ENCODE measurements around the gene MTM1.

Gene MTM1

DNA sequence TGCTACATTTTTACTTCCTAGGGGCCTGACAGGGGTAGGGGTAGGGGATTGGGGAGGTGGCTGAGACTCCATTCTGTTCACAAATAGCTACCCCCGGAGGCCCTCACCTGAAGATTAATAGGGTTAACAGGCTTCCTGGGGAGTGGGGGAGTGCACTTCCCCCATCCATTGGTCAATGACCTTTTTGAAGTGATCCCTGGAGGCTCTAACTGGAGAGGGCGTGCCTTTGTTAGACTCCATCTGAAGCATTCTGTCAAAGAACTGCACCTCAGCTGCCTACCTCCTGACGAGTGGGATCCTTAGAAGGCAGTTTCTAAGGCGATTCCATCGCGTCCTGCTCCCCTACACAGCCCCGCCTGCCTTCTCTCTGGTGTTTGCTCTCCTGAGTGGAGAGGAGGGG is 10.0 kb upstream of the MTM1 start:
- TF ChIP-seq, protein P1, sequence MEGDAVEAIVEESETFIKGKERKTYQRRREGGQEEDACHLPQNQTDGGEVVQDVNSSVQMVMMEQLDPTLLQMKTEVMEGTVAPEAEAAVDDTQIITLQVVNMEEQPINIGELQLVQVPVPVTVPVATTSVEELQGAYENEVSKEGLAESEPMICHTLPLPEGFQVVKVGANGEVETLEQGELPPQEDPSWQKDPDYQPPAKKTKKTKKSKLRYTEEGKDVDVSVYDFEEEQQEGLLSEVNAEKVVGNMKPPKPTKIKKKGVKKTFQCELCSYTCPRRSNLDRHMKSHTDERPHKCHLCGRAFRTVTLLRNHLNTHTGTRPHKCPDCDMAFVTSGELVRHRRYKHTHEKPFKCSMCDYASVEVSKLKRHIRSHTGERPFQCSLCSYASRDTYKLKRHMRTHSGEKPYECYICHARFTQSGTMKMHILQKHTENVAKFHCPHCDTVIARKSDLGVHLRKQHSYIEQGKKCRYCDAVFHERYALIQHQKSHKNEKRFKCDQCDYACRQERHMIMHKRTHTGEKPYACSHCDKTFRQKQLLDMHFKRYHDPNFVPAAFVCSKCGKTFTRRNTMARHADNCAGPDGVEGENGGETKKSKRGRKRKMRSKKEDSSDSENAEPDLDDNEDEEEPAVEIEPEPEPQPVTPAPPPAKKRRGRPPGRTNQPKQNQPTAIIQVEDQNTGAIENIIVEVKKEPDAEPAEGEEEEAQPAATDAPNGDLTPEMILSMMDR (IDR thresholded peaks at IDR 0.05) = no peak

DNA sequence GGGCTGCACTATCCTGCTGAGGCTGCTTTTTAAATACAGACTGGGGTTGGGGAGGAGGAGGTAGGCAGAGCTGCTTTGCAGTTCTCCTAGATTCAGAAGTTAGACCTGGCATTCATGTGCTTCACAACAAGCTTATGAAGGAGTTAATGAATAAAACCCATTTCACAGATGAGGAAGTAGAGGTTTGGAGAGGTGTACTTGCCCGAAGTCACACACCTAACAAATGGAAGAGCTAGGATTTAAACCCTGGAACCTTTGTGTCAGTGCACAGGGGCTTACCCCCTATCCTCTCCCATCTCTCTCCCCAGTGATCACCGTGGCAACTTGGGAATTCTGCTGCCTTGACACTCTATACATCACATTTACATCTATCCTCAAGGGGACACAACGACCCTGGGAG is 3.6 kb upstream of the MTM1 start:
- TF ChIP-seq, protein P1 (IDR thresholded peaks at IDR 0.05) = no peak

DNA sequence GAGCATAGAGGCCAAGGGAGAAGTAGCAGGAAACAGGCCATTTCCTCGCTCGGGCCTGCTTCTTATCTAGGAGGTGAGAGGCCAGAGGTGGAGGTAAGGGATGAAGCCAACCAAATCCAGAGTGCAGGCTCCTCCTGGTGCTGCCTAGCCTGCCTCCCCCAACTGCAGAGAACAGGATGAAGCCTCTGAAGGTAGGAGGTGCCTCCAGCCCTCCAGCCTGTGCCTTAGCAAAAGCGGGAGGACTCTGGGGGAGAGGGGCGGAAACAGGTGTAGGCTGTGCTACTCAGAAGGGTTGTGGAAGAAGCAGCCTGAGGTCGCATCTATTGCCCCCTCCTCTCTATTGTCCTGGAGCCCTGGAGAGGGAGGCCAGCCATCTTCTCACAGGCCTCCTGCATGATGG is 2.9 kb upstream of the MTM1 start:
- TF ChIP-seq, protein P1 (IDR thresholded peaks at IDR 0.05) = no peak

DNA sequence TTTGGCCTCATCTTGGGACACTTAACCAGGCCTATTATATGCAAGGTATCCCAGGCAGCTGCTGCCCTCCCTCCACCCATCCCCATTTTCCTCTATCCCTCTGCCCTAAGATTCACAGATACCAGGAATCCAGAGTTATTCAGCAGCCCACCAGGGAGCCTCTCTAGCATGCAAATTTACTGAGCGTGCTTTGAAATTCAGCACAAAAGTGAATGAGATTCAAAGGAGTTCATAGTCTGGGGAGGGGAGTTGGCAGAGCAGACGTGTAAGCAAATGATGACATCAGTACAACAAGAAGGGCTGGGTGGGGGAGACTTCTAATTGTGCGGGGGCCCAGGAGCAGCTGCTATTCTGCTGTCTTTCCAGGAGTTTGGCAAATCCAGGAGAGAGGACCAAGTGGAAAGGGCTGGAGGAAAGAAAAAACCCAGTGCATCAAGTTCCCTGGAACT is 1.7 kb upstream of the MTM1 start:
- TF ChIP-seq, protein P1 (IDR thresholded peaks at IDR 0.05) = no peak

DNA sequence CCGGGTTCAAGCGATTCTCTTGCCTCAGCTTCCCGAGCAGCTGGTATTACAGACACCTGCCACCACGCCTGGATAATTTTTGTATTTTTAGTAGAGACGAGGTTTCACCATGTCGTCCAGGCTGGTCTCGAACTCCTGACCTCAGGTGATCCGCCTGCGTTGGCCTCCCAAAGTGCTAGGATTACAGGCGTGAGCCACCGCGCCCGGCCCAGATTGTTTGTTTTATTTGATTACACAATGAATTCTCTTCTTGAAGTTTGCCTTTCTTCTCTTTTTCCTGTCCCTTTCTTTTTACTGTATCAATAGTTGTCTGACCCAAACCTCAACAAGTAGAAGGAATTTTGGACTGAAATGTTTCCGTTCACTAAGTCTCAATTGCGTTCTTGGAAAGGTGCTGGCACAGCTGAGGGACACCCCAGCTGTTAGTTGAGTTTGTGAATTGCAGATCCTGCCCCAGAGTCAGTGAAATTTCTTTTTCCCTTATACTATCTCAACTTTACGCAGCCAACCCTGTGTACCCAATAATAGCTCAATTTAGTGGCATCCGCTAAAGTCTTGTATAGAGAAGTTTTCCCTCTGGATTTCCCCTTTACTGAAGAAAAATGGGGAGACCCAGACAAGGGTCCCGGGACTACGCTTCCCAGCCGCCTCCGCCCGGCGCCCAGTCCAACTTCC is 639 bp upstream of the MTM1 start:
- TF ChIP-seq, protein P1 (IDR thresholded peaks at IDR 0.05) = no peak

DNA sequence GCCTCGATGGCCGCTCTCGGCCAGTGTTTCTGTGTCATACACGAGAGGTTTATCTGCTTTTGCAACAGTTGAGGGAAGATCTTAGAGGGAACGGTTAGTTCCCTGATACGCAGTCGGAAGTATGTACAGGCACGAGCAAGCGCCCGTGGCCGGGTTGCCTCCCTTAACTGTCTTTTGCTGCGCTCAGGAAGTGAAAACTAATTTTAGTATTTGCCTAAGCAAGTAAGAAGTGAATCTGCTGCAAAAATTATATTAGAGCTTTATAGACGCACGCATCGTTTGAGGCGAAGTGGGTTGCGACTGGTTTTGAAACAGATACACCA is 695 bp downstream of the MTM1 start:
- TF ChIP-seq, protein P1 (IDR thresholded peaks at IDR 0.05) = no peak

DNA sequence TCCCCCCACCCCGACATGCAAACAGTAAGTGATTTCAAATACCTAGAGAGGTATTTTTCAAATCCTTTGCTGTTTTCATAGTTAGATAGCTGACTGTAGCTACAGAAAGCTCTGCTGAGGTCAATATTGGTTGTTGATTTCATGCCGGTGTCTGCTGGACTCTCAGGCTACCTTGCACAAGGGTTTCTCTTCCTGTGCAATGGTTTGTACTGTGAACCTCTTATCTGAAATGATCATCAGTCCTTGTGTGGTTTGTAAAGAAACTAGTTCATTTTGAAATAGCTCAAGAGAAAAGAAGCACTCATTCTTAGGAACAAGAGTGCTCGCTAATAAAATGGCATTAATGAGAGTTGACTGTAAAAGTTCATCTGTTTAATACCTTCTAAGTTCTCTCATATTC is 2.1 kb downstream of the MTM1 start:
- TF ChIP-seq, protein P1 (IDR thresholded peaks at IDR 0.05) = no peak

DNA sequence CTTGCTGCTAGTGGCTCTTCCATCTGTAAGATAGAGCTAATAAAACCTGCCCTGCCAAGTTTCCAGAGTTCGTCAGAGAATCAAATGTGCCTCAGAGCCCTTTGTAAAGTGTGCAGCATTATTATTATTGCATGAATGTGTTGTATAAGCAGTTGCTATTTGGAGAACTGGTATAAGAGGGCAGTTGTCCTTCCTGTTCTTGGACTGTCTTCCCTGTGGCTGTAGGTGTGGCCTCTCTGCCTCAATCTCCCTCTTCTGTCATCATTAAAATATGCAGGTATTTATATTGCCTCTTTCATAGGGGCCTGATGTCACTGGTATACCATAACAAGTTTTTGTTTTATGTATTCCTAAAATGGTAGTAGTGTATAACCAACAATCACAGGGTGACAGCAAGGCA is 3.8 kb downstream of the MTM1 start:
- TF ChIP-seq, protein P1 (IDR thresholded peaks at IDR 0.05) = no peak
